GM21576 (cell line): Measurements from ENCODE around the gene MDM2.

Experiments used
- ATAC-seq: cut with Tn5 transposase; IDR thresholded peaks from one replicate; pipeline ENCODE4 v1.9.1; 2021; ENCODE audit warnings: mild to moderate bottlenecking, moderate library complexity; ENCODE audit not compliant: unreplicated experiment

The MDM2 gene

DNA sequence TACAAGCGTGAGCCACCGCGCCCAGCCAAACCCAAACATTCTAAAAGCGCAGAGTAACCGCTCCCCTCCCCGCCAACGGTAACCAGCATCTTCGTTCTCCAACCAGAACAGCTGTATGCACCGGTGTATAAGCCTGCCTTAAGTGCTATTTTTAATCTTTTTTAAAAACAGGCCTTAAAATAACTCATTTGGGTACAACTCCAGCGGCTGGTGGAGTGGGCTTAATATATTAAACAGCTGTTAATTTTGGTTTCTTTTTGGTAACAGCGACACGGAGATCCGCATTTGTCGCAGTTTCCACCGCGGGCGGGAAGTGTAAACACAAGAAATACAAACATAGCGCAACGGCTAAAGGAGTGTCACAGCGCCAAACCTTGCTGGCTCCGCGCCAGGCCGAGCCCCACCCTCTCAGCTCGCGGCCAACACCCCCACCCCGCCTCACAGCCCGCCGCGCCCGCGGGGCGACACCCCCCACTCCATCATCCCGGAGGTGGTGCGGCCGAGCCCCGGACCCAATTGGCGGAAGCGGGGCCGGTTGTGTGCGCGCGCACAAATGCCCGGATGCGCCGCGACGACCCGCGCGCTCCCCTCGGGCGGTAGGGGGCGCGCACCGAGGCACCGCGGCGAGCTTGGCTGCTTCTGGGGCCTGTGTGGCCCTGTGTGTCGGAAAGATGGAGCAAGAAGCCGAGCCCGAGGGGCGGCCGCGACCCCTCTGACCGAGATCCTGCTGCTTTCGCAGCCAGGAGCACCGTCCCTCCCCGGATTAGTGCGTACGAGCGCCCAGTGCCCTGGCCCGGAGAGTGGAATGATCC, at the start of gene MDM2:
TSS of gene MDM2 (plus strand) at position 602 of the 812 bp plus-strand sequence. CDS start 301 bp downstream, outside the sequence.
- peak; percentile 69 for ATAC-seq

DNA sequence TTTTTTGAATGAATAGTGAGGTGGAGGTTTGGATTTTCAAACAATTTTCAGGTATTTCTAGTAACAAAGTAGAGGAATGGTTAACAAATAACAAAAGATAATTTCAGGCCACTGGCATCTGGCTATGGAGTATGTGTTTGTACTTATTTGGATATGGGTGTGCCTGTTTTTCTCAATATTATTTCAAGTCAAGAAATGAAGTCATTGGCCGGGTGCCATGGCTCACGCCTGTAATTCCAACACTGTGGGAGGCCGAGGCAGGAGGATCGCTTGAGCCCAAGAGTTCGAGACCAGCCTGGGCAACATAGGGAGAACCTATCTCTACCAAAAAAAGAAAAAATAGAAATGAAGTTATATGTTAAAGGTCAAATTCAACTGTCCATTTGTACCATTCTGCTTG, 48.1 kb upstream of the MDM2 start:
- ATAC-seq: no peak

DNA sequence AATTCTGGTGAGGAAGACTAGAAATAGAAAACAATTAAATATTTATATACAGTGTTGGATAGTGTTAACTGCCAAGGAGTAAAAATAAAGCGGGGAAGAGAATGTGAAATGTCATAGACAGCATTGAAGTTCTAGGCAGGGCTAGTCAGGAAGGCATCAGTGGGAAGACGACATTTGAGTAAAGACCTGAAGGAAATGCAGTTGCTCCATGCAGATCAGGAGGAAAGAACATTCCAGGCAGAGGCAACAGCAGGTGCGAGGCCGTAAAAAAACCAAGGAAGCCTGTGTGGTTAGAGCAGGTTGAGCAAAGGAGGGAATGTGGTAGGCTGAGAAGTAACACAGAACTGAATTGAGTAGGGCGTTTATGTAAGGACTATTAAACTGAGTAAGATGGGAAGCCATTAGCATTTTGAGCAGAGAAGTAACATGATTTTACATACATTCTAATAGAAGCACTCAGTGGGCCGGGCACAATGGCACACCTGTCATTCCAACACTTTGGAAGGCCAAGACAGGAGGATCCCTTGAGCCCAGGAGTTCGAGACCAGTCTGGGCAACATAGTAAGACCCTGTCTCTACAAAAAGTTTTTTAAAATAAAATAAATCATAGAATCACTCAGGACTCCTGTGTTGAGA, 47.1 kb upstream of the MDM2 start:
- no peak for ATAC-seq

- no peak for ATAC-seq
Observed at GRCh38 chr12:68761442-68761812, 46.5 kb upstream of the MDM2 start.

DNA sequence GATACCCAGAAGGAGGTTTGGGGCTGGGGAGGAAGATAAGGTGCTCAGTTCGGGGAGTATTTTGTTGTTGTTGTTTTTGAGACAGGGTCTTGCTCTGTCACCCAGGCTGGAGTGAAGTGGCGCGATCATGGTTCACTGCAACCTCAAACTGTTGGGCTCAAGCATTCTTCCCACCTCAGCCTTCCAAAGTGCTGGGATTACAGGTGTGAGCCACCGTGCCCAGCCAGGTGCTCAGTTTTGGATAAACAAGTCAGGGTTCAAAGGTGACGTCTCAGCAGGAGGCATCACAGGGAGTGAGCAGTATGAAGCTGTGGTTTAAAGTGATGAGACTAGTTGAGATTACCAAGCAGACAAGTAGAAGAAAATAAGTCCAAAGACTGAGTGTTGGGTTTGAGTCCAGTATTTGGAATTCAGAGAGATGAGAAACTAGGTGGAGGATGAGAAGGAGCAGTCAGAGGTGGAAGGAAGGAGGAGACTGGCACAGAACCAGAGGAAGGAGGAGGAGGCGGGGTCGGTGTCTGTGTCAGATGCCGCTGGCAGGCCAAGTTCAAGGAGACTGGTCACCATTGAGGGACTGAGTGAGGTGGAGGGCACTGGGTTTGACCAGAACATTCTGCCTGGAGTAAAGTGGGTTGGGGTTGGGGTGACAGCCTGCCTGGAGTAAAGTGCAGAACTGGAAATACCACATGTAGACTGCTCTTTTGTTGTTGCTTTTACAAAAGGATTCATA, 45.9 kb upstream of the MDM2 start:
- no peak for ATAC-seq

DNA sequence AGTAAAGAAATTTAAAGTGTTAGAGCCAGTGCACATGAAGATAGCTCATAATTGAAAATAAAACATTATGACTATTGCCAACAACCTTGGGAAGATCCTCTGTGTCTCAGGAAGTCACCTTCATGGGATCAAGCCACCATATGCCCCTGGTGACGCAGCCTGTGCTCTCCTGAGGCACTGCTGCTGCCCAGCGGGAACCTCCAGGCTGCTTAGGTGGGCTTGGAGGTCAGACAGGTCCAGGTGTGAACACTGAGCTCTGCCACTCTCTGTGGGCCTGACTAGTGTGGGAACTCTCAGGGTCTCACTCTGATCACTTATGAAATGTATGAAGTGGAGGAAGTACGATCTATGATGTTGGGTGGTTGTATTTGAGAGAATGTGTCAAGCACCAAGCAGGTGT, 45.3 kb upstream of the MDM2 start:
- no peak for ATAC-seq

DNA sequence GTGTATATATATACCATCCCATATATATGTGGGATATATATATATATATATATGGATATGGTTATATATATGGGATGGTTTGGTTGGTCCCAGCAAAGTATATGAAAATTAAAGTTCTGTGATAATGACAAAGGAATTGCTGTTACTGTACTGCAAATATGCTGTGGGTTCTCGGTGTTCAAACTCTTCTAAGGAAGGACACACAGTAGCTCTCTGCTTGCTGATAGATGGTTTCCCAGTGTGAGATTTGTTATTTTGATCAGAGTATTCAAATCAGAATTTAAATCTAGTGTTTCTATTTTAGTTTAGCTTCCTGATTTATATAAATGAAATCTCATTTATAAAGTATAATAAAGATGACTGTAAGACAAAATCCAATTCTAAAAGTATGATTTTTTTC, 42.3 kb upstream of the MDM2 start:
- no peak for ATAC-seq

- no peak for ATAC-seq
Observed at GRCh38 chr12:68766646-68767045, 41.3 kb upstream of the MDM2 start.

DNA sequence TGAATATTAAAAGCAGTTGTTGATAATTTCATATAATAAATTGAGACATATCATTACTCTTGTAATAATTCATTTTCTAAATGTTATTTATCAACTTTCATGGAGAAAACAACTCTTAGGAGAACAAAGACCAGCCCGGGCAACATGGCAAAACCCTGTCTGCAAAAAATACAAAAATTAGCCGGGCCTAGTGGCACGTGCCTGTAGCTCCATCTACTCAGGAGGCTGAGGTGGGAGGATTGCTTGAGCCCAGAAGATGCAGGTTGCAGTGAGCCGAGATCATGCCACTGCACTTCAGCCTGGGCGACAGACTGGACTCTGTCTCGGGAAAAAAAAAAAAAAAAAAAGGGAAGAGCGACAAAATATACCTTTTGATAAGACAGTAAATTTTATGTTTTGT, 40.8 kb upstream of the MDM2 start:
- ATAC-seq: no peak

- ATAC-seq: no peak
Observed at GRCh38 chr12:68768431-68768939, 39.5 kb upstream of the MDM2 start.

- no peak for ATAC-seq
Observed at GRCh38 chr12:68769941-68770340, 38.0 kb upstream of the MDM2 start.

GRCh38 chr12:68771223-68771925, 36.6 kb upstream of the MDM2 start:
- no peak for ATAC-seq

GRCh38 chr12:68772714-68773113, 35.3 kb upstream of the MDM2 start:
- peak; percentile 68 for ATAC-seq

GRCh38 chr12:68773582-68773981, 34.4 kb upstream of the MDM2 start:
- ATAC-seq: no peak

- no peak for ATAC-seq
Observed at GRCh38 chr12:68775121-68775630, 32.8 kb upstream of the MDM2 start.

- ATAC-seq: no peak
Observed at GRCh38 chr12:68776976-68777610, 30.9 kb upstream of the MDM2 start.

- ATAC-seq: no peak
Observed at GRCh38 chr12:68779280-68779679, 28.7 kb upstream of the MDM2 start.

DNA sequence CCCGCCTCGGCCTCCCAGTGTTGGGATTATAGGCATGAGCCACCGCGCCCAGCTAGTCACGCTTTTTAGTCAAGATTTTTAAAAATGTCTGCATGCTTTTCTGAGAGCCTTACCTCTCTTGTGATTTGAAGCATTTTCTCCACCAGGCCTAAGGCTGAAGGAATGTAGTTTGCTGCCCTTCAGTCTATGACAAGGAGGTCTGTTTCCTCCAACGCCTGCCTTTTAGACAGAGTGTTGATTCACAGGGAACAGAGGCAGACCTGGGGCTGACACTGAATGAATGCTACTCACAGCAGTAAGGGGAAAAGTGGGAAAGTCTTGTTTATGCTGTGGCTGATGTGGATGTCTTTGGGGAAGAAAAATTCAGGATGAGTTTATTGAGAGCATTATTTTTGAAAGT, 27.2 kb upstream of the MDM2 start:
- no peak for ATAC-seq

- no peak for ATAC-seq
Observed at GRCh38 chr12:68781728-68782127, 26.2 kb upstream of the MDM2 start.

DNA sequence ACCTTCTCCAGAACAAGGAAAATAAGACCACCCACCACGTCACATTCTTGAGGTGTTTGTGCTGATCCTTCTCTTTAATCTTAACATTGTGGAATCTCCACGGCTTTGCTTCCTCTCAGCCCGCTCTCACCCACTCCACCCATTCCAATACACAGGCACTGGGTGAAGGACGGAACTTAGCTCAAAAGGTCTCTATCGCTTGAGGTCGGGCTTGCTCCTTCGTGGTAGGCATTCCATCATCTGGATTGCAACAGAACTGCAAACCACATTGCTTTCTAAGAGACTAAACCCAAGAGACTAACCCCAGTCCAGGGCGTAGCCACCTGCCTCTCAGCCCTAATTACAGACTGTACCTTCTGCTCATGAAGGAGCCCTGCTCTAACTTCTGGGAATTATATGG, 24.0 kb upstream of the MDM2 start:
- no peak for ATAC-seq
